NCI-H1092 treated with DMSO at 0.1 percent for 48 hours (cell line): Measurements from ENCODE around the gene DGKI.

Source experiments
- DNase-seq: peaks from one replicate; lab custom pipeline; 2025; lab: John Stamatoyannopoulos, UW

The DGKI gene

DNA sequence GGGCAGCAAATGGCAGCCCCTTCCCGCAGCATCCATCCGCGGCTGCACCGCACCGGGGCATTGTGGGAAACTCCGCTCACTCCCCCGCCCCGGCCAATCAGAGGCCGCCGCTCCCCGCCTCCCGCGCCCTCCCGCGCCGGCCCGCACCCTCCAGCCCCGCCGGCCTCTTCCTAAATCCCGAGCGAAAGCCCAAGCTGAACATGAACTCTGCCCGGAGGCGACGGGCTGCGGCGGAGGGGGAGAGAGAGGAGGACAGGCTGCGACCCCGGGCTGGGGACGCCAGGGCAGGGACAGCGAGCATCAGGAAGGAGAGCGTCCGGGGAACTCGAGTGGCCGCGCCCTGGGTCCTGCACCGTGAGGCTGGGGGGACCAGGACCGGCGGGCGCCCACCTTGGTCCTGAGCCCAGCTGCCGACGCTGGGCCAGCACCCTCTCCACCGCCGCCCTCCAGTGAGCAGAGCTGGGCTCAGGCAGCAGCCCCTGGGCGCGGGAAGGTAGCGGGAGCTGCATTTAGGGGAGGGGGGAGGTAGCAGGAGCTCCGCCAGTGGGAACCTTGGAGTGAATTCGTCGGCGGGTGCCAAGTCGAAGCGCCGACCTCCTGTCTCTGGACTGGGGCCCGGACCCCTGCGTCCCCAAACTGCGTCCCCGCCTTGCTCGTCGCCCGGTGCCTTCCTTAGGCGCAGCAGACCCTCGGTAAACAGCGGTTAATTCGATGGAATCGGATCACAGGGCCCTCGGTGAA lies at the start of gene DGKI:
DGKI (minus strand) TSS at position 148 of the 741 bp plus-strand sequence.
- DNase-seq = peak; percentile 53

DNA sequence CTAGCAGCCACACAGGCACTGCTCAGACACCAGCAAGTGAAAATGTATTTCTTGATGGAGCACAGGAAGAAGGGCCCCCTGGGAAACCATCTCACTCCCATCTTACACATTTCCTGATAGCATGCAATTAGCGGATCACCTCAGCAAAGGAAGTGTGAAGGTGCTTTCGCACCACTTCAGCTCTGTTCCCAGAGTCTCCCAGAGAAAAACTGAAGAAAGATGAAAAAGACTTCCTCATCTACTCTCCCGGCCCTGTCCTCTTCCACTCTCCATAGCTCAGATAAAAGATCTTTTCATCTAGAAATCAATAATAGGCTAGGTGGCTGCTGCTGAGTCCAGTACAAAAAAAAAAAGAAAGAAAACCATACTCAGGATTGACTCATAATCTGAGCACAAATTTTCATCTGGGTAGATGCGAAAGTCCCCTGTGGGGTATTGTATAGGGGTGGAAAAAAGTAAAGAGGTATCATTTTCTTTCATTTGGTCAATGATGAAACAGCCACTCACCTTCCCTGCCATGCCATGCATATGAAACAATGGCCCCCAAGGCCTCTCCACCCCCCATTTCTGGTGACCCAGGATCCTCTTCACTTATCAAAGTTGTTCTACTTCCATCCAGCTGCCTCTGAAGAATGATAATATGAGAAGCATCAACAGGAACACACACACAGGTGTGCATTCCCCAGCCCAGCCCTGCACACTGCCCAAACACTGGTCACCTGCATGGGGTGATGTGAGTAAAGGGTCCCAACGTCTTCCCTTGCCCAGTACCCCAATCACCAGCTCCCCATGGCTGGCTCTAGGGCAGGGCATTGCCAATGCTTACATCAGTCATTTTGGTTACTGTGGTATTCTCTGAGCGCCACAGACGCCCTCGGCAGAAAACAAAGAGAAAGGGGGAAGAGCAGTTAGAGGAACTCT lies 48.8 kb upstream of the DGKI start:
- DNase-seq = no peak

DNA sequence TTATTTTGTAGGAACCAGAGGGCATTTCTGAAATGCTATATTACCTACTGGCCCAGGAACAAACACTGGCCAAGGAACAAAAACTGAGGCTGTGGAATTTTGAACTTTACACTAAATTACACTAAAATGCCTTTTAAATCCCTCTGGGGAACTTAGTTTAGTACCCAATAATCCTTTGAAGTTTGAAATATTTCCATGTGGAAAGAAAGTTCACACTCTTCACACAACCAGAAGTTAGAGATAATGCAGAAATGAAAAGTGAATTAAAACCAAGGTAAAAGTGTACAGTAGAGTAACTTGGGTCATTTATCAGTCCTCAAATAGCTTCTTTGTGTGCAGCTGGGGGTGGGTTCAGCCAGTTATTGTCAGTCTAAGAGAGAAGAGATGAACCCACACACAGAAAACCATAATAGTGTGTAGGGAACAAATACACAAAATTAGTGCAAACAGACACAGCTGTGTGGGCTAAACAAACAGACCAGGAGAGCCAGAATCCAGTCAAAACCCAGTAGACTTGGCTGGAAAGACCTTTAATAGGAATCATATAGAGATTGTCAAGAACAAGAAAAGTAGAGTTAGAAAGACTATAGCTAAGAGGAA lies 46.5 kb upstream of the DGKI start:
- no peak for DNase-seq

DNA sequence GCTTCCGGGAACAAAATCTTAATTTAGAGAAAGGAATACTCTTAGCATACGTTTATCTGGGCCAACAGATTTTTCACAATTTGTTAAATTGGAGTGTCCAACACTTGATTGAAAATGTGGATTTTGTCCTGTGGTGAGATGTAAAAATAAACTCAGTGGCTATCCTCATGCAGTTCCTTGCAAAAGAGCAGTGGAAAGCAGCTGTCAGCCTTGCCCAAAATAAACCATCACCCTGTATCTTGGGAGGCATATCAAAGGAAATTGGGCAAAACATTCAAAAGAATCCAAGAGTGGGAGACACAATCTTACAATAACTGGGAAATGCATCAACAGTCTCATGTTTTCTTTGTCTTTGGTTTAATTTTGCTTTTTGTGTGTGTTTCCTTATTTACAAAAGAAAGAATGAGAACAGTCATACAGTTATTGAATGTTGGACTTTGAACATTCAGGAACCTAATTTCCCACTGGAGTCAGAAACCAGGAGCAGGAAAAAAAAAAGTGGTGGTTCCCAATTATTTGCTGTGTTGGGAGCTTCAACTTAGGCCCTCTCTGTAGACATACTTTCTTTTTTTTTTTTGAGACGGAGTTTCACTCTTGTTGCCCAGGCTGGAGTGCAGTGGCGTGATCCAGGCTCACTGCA lies 44.4 kb upstream of the DGKI start:
- DNase-seq = no peak

DNA sequence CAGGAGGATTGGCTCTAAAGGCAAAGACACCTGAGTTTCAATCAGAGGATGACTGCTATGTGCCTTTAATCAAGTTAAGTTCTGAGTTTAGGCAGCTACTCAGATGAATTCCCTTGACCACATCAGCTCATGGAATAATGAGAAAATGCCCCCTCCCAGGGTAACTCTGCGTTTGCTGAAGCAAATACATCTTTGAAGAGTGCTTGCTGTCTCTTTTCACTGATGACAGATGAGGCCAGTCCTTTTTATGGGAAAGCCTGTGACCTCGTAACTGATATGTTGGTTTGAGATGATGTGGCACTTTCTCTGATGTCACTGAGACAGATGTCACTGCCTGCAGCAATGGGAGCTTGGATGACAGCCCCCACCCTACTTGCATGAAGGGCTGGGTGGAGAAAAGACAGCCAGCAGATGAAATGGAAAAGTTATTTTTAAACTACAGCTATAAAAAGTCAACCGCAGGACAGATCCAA lies 43.7 kb upstream of the DGKI start:
- no peak for DNase-seq

DNA sequence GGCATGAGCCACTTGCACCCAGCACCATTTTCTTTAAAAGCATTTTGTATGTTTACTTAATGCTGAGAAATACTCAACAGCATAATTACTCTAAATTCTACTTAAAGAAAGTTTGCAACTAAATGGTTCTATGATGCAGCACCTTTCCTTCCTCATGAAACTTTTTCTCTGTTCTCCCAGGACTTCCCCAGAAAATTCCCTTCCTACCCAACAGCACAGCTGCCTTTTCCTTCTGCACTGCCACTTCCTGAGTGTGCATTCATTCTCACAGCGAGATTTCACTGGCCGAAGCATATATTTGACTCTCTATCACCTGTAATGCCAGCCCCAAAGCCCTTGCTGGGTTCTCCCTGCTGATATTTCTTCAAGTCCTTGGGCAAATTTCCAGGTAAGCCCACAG lies 41.5 kb upstream of the DGKI start:
- no peak for DNase-seq

GRCh38 chr7:137886746-137887145 lies 40.0 kb upstream of the DGKI start:
- DNase-seq = no peak

- no peak for DNase-seq
Measured at GRCh38 chr7:137886281-137886680, 39.5 kb upstream of the DGKI start.

DNA sequence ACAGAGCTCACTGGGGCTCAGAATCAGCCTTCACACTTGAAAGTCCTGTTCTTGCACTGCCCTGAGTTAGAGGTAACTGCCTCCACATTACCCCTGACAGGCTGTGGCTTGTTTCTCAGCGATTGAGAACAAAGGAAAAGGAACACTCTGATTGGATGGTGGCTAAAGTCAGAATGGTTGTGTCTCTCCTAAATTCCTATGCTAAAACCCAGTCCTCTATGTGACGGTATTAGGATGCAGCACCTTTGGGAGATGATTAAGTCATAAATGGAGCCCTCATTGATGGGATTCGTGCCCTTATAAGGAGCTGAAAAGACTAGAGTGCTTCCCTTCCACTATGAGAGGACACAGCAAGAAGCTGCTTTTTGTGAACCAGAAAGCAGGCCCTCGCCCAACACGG lies 38.9 kb upstream of the DGKI start:
- no peak for DNase-seq

DNA sequence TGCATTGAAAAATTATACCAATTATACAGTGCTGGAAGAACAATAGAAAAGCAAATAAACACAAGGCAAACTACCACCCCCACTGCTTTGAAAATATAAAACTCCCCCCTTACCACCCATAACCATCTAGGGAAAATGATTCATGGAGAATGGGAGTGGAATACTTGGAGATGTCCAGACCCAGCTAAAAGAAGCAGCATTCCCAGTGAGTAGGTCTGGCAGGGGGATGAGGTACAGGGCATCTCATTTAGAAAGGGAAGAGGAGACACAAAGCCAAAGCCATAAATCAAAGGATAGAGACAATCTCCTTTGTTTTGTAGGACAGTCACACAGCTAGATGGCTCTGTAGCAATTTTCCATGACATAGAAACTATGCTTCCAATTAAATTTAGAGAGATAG lies 36.0 kb upstream of the DGKI start:
- DNase-seq = no peak

DNA sequence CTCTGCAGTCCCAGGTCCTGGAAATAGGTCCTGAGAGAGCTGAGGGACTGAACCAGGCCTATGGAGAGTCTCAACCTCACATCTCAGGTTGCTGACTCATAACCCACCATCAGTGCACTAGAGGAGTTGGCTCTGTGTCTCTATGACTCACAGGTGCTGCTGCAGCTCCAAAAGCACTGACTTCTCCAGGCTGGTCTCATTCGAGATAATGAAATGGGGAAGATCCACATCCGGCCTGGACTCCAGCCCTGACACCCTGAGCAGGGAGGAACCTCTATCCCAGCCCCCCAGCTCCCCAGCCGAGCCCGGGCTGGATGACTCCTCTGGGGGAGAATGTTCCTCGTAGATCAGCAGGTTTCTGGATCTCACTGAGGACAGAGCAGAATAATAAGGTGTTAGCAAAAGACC lies 35.5 kb upstream of the DGKI start:
- no peak for DNase-seq

GRCh38 chr7:137881607-137882260 lies 35.0 kb upstream of the DGKI start:
- DNase-seq = no peak

GRCh38 chr7:137880432-137880831 lies 33.7 kb upstream of the DGKI start:
- DNase-seq = no peak

DNA sequence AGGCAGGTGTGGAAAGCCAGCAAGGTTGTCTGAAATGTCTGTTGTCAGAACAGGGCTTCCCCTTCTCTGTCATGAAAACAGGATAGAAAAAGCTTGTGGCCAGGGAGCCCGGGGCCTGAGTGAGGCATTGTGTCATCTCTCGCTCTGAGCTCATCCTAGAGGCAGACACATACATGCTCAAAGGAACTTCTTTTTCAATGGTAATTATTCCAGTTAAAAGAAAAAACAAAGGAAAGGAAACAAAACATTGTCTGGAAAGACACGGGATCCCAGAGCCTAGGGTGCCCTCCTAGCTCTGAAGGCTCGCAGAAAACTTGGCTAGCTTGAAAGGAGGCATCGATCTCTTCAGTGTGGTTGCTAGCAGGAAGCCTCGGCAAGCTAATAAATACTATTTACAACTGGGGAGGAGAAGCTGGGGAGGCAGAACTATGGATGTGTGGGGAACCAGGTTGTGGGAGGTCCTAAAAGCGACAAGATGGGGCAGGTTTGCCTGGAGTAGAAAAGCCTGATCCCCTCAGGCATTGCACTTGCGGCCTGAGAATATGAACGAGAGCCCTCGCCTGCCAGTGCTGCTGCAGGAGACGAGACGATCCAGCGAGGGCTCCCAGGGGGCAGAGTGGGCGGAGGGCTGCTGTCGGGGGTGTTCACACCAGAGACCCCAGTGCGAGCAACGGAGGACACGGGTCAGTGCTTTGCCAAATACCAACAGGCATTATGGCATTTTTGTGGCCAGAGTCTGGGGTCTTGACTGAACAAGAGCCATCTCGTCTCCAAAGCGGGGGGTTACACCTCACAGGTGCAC lies 32.8 kb upstream of the DGKI start:
- DNase-seq = no peak

DNA sequence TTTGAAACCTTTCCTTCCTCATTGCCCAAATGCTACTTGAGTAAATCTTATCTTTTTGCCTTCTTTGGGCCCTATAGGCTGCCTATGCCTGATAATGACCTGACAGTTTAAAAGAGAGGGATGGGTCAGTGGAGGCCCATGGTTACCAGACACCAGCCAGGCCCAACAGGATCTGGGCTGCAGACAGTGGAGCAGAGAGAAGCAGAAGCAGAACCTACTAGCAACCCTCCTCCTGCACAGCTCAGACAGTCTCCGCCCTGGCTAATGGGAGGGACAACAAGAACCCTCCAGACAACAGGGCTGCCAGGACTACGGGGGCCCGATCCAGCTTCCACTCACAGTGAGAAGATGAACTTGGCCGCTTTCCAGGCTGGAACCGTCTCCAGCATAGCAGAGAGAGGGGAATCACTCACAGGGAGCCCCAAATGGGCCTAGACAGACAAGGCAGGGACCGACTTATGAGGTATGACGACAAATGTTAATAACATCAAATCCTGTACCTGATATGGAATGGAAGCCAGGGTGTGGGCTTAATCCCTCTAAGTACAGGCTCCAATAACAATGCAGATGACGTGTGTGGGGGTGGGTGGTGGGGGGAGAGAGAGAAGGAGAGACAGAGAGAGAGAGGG lies 31.7 kb upstream of the DGKI start:
- DNase-seq = no peak

DNA sequence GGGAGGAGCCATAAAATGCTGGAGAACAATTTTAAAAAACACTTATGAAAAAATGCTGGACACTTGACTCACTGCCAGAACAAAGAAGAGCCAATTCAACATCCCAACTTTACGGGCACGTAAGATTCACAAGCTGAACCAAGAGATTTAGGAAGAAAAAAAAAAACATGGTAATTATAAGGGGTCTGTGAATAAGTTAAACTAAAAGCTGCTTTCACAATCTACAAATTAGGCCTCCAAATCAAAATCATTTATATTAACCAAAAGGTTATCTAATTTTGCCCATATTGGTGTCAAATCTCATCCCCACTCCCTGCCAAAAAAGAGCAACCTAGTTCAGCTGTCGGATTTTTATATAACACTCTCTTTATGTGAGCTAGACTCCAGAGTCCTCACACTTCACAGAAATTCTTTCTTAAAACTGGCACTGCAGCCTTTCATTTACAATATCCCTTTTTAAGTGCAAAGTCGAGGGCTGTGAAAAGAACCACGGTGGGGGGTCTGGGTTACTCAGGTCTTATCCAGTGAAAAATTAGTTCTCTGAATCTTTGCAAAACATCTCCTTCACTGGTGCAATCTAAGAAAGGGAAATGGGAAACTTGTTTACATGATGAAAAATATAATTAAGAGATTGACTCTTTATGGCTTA lies 30.4 kb upstream of the DGKI start:
- DNase-seq = no peak

- DNase-seq = no peak
Measured at GRCh38 chr7:137875746-137876145, 29.0 kb upstream of the DGKI start.

DNA sequence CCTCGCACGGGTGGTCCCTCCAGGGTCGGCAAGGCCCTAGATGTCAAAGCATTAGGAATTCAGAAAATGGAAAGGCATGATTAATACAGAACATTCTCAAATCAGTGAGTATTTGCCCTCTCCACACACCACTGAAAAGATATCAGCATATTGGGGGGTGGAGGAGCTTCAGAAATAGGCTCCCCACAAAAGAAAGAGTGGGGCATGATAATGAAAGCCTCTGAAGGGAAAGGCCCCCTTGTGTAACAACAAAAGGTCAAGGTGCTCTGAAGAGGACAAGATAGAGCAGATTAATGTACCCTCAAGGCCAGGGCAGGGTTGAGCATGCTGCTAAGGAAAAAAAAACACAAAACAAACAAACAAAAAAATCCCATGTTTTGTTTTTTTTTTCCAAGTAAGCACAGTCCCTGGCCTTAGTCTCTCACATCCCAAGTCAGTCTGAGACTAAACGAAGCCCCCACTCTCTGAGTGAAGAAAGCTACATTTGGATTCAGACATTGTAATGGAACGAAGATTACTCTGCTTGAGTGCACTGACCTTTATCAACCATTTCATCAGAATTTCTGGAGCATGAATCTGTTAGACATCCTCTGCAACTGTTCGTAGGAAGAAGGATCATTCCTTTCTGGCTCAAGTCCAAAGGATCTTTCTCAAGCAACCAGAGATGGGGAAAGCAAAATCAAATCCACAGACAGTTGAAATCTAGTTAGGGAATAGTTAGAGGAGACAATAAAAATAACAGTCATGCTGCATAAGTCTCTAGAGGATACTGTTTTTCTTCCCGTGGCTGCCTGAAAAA lies 27.4 kb upstream of the DGKI start:
- DNase-seq = no peak

DNA sequence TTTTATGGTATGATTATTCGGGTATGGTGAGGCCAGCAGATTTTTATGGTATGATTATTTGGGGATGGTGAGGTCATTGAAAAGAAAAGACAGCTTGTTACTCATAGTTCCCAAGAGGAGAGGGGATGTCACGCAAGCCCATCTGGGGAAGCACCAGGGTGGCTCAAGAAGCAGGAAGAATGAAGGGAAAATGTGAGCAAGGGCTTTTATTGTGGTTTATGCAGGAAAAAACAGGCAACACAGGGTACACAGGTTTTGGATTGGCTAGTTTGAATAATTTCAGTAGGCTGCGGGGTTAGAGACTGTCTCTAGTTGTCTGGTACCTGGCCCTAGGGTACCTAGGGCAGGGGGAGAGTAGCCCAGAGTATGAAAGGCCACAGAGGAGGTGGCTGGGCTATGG lies 26.8 kb upstream of the DGKI start:
- no peak for DNase-seq
